MCF 10A (cell line): ENCODE results near the gene XG. TPM values are rescaled to one million over a fixed set of nuclear protein-coding genes. Genes with fewer than 3 reads are reported as not detected.

Experiments
- BruUV-seq: library from RNA; stranded (reverse); fragments of 400-500 nt; replicated peaks from 2 replicates; lab custom pipeline; 2021; lab: Mats Ljungman, UMichigan
- CTCF ChIA-PET: fragments of 300-600 bp; sonication (Branson Sonifier 250); formaldehyde crosslinking; extraction: SDS; loops from one replicate; lab custom pipeline; 2021; ENCODE audit warnings: antibody characterized with exemption, inconsistent platforms; lab: Yijun Ruan, JAX
- POLR2A ChIA-PET: fragments of 300-600, 350-650 bp; sonication (Branson Sonifier 250); formaldehyde crosslinking; extraction: SDS; loops from one replicate; lab custom pipeline; 2020; ENCODE audit warnings: antibody characterized with exemption, inconsistent platforms; lab: Yijun Ruan, JAX
- DNase-seq: peaks from one replicate; pipeline ENCODE4 v3.0.0-alpha.2; 2018; ENCODE audit not compliant: unreplicated experiment
- H3K27ac Mint-ChIP-seq: one replicate; pipeline ENCODE4 v1.8.0; 2022; ENCODE audit warnings: mild to moderate bottlenecking, low read depth, mixed read lengths; ENCODE audit not compliant: unreplicated experiment
- H3K27me3 Mint-ChIP-seq: one replicate; pipeline ENCODE4 v1.8.0; 2022; ENCODE audit warnings: mixed read lengths; ENCODE audit not compliant: insufficient read depth, unreplicated experiment
- H3K36me3 Mint-ChIP-seq: one replicate; pipeline ENCODE4 v1.8.0; 2022; ENCODE audit warnings: mild to moderate bottlenecking, moderate library complexity, mixed read lengths; ENCODE audit not compliant: insufficient read depth, unreplicated experiment
- H3K4me1 Mint-ChIP-seq: one replicate; pipeline ENCODE4 v1.8.0; 2022; ENCODE audit warnings: mixed read lengths; ENCODE audit not compliant: insufficient read depth, unreplicated experiment
- H3K4me3 Mint-ChIP-seq: one replicate; pipeline ENCODE4 v1.8.0; 2022; ENCODE audit warnings: mild to moderate bottlenecking, moderate library complexity, mixed read lengths; ENCODE audit not compliant: unreplicated experiment
- H3K9me3 Mint-ChIP-seq: one replicate; pipeline ENCODE4 v1.8.0; 2022; ENCODE audit warnings: mixed read lengths; ENCODE audit not compliant: unreplicated experiment
- intact Hi-C: fragments of 100-400 bp; cut with micrococcal nuclease; formaldehyde crosslinking; loops from 2 replicates; pipeline ENCODE4 v1.14.1; 2022
- total RNA-seq: library from RNA; stranded (reverse); gene quantifications from 2 replicates; pipeline ENCODE4 v1.2.3, GENCODE V29; 2022
- TF ChIP-seq, protein P1 (sequence below): fragments of 200-600 bp; IDR thresholded peaks from one replicate; pipeline ENCODE4 v1.8.0; 2022; ENCODE audit warnings: antibody characterized with exemption, mild to moderate bottlenecking; ENCODE audit not compliant: unreplicated experiment

Gene XG
- total RNA-seq, 1 experiment from 2014 or later, result not detected

DNA sequence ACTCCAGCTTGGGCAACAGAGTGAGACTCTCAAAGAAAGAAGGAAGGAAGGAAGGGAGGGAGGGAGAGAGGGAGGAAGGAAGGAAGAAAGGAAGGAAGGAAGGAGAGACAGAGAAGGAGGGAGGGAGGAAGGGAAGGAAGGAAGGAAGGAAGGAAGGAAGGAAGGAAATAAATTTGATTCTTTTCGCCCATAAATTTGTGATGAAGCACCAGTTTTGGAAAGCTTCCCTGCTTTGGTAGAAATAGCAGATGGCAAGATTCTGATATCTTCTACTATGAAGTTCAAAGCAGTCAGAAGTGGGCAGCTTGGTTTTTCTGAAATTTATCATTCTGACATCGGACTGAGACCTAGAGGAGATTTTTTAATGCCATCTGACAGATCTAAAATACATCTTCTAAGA, 65.2 kb downstream of the XG start:
- TF ChIP-seq, protein P1, sequence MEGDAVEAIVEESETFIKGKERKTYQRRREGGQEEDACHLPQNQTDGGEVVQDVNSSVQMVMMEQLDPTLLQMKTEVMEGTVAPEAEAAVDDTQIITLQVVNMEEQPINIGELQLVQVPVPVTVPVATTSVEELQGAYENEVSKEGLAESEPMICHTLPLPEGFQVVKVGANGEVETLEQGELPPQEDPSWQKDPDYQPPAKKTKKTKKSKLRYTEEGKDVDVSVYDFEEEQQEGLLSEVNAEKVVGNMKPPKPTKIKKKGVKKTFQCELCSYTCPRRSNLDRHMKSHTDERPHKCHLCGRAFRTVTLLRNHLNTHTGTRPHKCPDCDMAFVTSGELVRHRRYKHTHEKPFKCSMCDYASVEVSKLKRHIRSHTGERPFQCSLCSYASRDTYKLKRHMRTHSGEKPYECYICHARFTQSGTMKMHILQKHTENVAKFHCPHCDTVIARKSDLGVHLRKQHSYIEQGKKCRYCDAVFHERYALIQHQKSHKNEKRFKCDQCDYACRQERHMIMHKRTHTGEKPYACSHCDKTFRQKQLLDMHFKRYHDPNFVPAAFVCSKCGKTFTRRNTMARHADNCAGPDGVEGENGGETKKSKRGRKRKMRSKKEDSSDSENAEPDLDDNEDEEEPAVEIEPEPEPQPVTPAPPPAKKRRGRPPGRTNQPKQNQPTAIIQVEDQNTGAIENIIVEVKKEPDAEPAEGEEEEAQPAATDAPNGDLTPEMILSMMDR, result no peak
- no peaks in the 10 kb centered on the region for H3K9me3 Mint-ChIP-seq
- no TSS peak for BruUV-seq
- H3K4me1 Mint-ChIP-seq, result no peaks in the 10 kb centered on the region
- intact Hi-C loops, result no loop called here
- H3K36me3 Mint-ChIP-seq, result no peaks in the 10 kb centered on the region
- ChIA-PET POLR2A (no interaction called here), CTCF (no interaction called here)
- DNase-seq, result no peak
- no peak overlapping the region for H3K27ac Mint-ChIP-seq
- H3K27me3 Mint-ChIP-seq, result no peaks in the 10 kb centered on the region
- H3K4me3 Mint-ChIP-seq, result no peak overlapping the region

- DNase-seq, result peak; percentile 52
- H3K36me3 Mint-ChIP-seq, result no peaks in the 10 kb centered on the region
- ChIA-PET CTCF (interaction anchor here (0.6 to 2.7 kb wide), 22 partner anchors 9 to 84 kb away, joined by 3 to 18 read pairs (median 3); no protein-coding TSS in a partner anchor), POLR2A (interaction anchor here (0.5 kb wide), 1 partner anchor 9 kb away, joined by 3 read pairs; no protein-coding TSS in a partner anchor)
- H3K27ac Mint-ChIP-seq, result no peak overlapping the region
- BruUV-seq, result no TSS peak
- H3K4me1 Mint-ChIP-seq, result no peaks in the 10 kb centered on the region
- no peak overlapping the region for H3K4me3 Mint-ChIP-seq
- TF ChIP-seq, protein P1, result peak; percentile 53
- H3K9me3 Mint-ChIP-seq, result no peaks in the 10 kb centered on the region
- intact Hi-C loops, result loop anchor here (1.0 kb wide), 2 partner anchors 175 to 1171 kb away; no protein-coding TSS in a partner anchor
- H3K27me3 Mint-ChIP-seq, result no peaks in the 10 kb centered on the region
Observed at GRCh38 chrX:2819345-2820135, 67.7 kb downstream of the XG start.

- DNase-seq, result no peak
- H3K4me3 Mint-ChIP-seq, result no peak overlapping the region
- no peaks in the 10 kb centered on the region for H3K36me3 Mint-ChIP-seq
- ChIA-PET POLR2A (interaction anchor here (0.5 kb wide), 1 partner anchor 9 kb away, joined by 3 read pairs; no protein-coding TSS in a partner anchor), CTCF (interaction anchor here (0.6 to 2.7 kb wide), 16 partner anchors 8 to 1893 kb away, joined by 3 to 18 read pairs (median 4); no protein-coding TSS in a partner anchor)
- no peaks in the 10 kb centered on the region for H3K27me3 Mint-ChIP-seq
- TF ChIP-seq, protein P1, result no peak
- BruUV-seq, result no TSS peak
- intact Hi-C loops, result no loop called here
- H3K9me3 Mint-ChIP-seq, result no peaks in the 10 kb centered on the region
- H3K4me1 Mint-ChIP-seq, result no peaks in the 10 kb centered on the region
- no peak overlapping the region for H3K27ac Mint-ChIP-seq
Observed at GRCh38 chrX:2820136-2820771, 68.4 kb downstream of the XG start.

GRCh38 chrX:2823795-2824386, 72.1 kb downstream of the XG start:
- Mint-ChIP-seq H3K4me3 (no peak overlapping the region), H3K4me1 (no peaks in the 10 kb centered on the region), H3K27ac (no peak overlapping the region), H3K9me3 (no peaks in the 10 kb centered on the region), H3K27me3 (no peaks in the 10 kb centered on the region), H3K36me3 (no peaks in the 10 kb centered on the region)
- ChIA-PET POLR2A (interaction anchor here (1.0 kb wide), 1 partner anchor 11 kb away, joined by 3 read pairs; no protein-coding TSS in a partner anchor), CTCF (no interaction called here)
- intact Hi-C loops, result no loop called here
- TF ChIP-seq, protein P1, result no peak
- DNase-seq, result no peak
- no TSS peak for BruUV-seq
